ENCODE measurements around the gene DGKG.

The DGKG gene

DNA sequence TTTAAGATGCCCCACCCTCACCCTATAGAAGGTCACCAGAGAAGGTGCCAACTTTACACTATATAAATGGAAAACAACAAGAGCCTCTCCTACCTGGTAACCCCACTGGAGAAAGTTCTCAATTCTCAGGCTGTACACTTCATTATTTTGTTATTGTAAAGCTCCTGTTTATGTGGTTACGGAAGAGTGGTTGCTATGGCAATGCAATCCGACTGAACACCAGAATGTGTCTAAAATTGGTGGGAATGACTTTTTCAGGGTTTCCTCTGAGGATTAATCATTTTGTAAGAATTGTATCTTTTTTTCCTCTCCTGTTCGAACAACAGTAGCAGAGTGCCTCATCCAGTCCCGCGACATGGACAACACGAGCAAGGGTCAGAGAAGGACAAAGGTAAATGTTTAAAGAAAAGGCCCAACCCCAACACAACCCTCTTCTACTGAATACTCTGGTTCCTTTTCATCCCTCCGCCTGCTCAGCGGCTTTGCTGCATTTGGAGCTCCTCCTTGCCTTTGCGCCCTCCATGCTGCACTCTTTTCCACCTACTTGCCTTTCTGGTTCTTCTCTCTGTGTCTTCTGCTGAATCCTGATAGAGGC lies 45.3 kb downstream of the DGKG start:
- DNase-seq = no peak

DNA sequence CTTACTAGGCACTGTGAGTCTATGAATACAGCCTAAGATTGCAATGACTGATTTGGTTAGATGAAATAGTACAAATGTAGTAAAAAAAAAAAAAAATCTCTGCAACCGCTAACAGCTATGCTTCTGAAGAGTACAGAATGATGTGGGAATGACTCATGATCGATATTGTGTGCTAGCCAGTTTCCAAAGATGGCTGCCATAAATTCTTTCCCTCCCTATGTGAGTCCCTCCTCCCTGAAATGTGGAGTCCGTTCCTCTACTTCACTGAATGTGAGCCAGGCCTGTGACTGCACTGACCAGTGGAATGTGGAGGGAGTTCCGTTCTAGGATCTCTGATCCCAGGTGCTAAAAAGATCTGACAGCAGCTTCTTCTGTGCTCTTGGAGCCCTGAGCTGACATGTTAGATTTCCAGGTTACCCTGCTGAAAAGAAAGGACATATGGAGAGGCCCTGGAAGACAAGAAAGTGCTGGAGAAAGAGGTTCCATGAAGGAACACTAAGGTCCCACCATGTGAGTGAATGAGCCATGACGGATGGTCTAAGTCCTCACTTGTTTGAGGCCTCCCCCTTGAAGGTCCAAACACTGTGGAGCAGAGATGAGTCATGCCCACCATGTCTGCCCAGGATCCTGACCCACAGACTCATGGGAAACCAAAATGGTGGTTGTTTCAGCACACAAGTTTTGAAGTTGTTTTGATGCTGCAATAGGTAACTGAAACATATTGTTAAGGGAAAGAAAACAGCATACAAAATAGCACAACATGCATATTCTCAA lies 46.3 kb downstream of the DGKG start:
- no peak for DNase-seq

DNA sequence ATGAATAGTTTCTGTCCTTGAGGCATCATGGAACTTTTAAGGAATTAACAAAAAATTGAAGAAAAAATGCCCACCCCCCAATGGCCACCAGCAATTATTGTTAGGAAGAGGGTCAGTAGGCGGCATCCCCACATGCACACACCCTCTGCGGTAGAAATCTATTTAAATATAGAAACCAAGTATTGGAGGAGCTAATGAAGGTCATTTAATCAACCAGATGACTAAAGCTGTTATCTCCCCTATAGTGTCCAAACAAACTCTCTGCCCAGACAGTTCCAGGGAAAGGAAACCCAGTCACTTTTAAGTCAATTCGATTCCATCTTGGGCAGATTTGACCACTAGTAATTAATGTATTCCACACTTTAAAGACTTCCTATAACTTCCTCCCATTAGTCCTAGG lies 47.1 kb downstream of the DGKG start:
- DNase-seq = no peak

DNA sequence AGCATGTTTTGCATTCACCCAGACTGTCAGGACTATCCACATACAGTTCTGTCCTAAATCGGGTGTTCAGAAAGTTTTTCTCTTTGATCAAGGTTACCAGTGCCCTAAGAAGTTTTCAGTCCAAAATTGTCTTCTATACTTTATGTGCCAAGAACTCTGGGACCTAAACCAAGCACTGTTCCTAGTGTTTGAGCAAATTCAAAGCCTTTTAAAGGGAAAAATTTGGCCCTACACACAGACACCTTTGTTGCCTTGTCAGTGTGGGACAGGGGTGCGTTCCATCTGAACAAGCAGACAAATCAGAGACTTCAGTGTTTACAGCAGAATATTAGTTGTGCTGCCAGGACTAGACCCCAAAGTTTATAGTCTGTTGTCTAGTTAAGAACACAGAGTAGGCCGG lies 50.6 kb downstream of the DGKG start:
- DNase-seq = no peak

DNA sequence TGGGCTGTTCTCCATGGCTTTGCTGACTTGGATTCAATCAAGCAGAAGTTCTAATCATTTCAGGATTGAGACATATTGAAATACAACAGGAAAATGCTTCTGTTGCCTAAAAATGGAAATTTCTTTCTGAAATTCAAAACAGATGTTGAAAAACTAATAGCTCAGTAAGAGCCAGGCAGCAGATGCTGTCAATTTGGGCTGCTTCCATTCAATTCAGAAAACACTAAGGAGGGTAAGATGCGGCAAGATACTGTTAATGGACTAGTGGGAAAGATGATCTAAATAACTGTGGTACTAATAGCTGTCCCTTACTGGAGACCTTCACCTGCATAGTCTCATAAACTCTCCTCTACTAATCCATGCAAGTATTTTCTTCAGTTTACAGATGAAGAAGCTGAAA lies 53.5 kb downstream of the DGKG start:
- DNase-seq = no peak

DNA sequence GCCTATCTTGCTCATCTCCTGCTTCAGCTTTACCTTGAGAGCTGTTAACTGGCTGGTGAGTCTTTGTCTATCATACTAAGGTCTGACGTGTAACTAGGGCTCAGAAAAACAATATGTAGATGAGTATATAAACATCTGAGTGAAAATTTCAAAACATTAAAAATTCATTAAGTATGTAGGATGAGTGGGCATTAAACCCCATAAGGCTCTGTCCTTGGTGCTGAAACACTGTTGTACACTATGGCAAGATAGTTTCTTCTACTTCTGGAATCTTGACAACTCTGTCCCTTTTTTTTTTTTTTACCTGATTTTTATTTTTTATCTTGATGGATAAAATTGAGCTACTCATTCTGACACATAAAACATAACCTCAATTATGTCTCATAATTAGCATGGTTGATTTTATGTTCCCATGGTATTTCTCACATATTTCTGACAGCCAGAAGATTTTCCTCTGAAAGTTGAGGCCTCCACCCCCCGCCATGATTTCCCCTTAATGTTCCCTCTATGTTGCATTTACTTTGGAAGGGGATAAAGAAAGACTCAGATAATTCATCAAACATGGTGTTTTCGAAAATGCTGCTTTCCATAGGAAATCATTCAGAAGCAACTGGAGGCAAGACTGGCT lies 54.3 kb downstream of the DGKG start:
- DNase-seq = peak in 1 of 2 donors; percentile 1

DNA sequence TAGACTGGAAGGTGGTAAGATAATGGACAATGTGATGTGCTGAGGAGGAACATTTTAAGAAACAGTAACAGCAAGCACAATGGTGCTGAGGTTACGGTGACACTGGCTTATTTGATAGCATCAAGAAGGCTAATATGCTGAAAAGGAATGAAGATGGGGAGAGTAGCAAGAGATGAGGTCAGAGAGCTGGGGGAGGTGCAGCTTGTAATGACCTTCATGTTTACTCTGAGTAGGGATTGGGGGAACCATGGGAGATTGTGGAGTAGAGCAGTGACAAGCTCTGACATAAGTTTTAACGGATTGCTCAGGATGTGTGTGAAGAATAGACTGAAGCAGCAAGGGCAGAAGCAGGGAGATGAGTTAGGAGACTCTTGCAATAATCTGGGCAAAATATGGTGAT lies 56.7 kb downstream of the DGKG start:
- DNase-seq = no peak

DNA sequence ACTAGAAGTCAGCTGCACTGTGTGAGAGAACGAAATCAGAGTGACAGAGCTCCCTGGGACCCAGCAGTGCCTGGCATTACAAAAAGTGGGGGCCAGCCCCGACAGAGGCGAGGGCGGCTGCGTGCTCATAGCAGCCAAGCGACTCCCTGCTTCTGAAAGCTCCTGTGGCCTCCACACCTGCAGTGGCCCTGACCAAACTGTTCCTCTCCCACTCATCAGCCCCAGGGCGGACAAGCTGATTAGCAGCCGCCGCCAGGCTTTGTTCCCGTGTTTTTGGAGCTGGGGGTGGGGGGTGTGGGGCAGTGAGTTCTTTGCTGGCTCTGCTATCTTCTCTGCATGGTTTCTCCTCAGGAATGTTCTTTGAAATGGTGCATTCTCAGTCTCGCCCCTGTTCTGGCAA lies 58.1 kb downstream of the DGKG start:
- no peak for DNase-seq

DNA sequence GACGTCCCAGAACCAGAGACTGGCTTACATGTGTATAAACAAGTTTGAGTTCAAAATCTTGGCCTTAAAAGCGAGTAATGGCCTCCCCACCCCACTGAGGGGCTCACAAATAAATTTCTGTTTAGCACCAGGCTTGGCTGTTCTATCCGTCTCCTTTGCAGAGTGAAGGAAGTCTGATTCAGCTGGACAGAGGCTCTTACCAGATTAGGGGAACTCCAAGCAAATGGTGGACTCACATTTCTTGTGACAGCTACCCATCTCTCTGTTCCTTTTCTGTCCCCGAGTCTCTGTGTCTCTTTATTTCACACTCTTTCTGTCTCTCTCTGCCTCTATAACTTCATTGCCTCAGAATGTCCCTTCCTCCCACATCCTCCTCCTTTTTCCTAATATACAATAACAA lies 62.7 kb downstream of the DGKG start:
- no peak for DNase-seq

DNA sequence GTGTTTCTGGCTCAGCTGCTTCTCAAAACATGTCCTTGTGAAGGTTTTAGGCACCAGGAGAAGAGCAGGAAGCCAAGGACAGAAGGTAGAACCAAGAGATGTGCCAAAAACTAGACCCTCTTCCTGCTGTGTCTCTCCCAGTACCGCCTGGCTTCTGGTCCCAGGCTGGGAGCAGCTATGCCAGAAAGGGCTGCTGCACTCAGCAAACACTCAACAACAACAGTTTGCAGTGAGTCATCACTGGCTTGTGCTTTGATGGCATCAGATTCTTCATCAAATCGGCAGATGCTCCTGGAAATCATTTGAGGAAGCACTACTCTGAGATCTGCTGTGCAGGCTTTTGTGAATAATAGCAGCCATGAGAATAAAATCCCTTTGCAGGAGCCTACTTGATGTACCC lies 63.2 kb downstream of the DGKG start:
- DNase-seq = no peak

DNA sequence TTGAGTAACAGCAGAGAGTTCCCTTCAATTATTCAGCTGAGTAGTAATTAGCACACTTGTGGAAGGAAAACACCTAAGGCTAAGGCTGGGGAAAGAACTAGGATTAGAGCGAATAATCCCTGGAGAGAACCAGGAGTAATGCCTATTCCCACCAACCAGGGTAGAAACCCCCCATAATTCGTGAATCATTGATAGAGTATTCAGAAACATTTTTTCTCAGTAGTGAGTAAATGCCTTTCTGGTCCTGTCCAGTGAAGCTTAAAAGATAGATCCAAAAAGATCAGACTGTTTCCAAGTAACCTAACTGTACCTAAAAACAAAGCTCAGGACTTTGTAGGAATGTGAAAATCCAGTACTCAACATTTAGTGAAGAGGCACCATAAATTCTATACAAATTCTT lies 71.2 kb downstream of the DGKG start:
- no peak for DNase-seq

DNA sequence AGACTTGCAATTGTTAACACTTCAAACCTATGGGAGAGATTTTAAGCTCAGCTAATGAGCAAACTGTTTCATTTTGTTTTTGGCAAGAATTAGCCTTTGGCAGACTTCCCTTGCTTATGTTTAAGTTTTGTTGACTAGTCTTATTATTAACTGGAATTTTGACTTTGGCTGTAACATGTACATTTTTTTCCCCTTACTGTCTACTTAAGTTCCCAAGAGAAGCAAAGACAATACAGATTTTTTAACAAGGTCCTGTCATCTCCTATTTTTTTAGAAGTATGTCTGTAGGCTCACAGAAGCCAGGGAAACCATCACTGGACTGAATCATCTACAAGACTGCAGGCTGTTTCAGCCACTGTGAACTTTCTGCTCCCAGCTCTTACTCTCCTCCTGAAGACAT lies 74.3 kb downstream of the DGKG start:
- DNase-seq = no peak

DNA sequence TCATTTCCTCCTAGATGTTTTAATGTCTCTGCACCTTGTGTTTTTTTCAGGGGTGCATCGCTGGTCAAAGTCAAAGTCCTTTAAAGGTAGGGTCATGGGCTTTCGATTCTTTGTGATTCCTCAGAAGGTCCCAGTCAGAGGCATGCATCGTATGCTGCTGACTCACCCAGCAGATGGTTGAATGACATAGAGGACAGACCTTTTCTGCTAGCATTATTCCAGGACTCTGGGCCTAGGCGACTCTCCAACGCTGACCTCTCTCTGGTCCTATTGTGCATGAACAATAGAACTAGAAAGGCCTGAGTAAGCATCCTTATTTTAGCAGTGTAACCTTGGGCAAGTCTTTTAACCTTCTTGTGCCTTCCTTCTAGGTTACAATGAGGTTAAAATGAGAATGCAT lies 75.9 kb downstream of the DGKG start:
- DNase-seq = no peak

DNA sequence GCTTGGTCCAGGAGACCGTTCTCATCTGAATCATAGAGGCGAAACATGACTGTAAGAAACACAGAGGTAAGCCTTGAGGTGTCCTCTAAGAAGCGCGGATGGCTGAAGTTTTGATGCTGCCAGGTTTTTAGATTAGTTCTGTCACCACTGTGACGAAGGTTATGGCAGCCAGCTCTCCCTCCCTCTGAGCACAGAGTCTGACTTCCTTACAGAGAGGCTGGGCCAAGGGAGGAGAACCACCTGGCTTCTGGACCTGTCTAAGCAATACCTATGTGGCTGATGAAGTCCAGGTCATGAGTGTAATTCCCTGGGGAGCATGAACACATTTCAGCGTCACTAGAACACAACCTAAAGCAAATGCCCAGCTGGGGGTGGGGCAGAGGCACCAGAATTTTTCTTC lies 77.4 kb downstream of the DGKG start:
- no peak for DNase-seq

DNA sequence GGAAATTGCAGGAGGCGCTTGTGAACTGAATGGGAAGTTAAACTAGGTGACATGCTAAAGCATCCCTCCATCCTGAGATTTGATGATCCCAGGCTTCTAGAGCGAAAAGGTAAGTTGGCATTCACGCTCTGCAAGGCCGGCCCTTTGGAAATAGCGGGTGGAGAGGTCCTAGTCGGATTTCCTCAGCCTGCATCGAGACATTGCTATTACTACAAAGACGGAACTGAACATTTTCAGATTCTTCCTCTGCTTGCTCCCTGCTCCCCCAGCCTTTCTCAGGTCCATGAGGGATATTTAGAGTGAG lies 77.7 kb downstream of the DGKG start:
- DNase-seq = no peak

DNA sequence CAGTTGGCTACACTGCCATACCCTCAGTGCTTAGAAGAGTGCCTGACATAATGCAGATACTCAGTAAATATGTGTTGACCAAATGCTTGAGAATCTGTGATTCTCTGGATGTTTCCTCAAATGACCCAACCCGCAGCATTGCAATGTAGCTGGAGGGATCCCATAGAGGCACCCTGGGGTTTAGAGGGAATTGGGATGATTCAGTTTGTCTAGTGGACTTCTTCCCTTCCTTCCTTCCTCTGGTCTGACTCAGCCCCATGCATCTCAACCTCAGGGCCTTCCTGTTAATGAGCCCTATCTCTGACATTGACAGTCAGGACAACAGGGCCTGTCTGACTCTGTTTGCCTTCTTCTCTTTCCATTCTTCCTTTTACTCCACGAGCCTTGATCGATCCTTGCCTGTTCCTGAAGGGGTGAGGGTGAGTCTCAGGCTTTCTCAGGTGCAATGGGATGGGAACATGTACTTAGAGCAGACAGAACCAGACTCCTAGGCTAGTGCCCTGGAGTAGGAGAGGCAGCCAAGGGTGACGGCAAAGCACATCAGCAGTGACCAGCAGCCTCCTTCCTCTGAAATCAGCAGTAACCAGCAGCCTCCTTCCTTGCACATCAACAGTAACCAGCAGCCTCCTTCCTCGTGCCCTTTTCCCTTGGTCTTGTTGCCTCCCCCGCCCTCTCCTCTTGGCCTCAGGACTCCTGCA lies 78.2 kb downstream of the DGKG start:
- no peak for DNase-seq

DNA sequence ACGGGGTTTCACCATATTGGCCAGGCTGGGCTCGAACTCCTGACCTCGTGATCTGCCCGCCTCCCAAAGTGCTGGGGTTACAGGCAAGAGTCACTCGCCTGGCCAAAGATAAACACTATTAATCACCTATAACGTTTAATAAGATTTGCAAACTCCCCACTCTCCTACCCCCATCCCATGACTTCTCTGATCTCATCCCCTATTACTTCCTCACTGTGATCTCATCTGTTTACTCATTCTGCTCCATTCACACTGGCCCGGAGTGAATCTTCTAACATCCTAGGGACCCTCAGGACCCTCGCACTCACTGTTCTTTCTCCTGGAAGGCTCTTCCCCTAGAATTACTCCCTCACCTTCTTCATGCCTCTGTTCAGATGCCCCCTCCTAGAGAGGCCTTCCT lies 78.9 kb downstream of the DGKG start:
- DNase-seq = no peak

DNA sequence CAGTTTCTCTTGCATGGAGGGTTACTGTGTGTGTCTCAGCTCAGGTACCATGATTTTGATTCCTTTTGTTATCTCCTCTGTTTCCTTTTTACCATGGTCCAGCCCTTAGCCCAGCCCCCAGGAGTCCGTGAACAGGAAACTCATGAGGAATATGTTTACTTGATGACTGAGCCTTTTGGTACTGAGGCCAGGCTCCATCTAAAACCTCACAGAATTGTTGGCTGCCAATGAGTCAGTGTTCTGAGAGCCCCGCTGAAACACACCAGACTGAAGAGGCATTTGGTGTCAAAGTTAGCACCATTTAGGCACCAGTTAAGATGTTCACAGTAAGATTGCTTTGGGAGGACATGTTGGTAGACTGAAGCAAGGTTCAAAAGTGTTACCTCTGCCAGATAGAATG lies 80.9 kb downstream of the DGKG start:
- no peak for DNase-seq

DNA sequence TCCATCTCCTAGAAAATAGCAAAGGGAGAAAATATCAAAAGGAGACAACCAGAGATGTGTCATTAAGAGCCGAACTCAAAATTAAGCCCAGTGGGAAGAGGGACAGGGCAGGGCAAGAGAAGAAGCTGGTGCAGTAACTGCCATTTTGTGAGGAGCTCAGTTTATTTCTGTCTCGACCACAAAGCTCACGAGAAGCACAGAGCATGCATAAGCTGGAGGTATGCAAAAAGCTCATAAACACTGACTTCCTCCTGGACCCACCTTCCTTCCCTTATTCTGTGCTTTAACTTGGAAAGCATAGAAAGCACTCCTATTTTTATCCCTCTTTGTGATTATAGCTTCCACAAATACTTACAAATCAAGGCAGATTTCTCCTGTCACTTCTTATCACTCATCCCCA lies 81.3 kb downstream of the DGKG start:
- DNase-seq = no peak

DNA sequence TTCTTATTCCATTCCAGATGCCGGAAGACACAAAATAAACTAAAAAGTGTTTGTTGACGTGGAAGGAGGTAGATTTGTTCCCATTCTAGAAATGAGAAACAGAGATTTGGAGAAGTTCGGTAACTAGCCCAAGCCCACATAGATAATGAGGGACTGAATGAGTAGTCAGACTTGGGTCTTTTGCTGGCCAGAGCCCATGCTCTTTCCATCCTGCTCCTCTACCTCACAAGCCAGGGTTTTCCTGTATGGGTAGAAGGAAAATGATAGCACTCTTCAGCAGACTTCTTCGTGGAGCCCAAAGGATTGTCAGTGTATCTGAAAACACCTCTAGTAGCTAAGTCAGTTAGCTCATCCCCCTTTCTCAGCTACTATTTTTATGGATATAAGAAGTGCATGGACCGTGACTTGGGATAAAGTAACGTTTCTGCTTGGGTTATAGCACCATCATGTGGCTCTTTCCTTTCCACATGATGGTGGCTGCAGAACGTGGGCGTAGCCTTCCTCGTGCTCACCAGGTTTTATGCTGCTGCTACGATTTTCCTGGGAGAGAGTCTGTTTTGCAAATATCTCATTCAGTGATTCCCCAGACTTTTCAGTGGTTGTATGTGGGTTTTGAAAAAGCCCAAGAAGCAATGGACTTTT lies 84.6 kb downstream of the DGKG start:
- no peak for DNase-seq

DNA sequence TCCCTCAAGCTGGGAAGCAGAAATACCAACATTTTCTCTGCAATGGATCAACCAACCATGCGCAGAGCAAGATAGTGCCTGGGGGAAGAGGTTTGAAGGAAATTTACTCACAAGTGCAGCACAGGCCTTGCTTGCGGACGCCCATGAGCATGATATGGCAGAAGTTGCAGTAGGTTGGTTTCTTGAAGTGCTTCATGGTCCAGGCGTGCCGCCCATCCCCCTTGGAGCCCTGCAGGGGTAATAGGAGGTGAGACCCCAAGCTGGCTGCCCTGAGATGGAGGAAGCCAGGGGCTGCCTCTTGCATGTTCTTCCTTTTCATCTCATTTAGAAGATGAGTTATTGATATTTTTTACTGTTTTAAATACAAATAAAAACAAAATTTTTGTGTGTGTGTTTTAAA lies 86.6 kb downstream of the DGKG start:
- no peak for DNase-seq

DNA sequence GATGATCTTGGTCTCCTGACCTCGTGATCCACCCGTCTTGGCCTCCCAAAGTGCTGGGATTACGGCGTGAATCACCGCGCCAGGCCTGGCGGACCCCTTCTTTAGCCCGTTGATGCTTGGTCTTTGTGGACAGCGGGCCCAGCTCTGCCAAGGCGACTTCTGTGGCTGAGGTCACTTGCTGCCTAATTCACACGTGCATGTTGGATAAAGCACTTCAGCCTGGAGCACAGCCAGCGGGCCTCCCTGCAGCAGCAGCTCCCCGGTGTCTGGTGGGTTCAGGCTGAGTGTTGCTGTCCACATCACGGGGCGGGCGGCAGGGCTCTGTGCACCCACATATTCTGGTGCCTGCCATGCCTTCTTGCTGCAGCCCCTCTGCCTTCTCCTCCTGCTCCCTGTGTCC lies 88.4 kb downstream of the DGKG start:
- DNase-seq = no peak

DNA sequence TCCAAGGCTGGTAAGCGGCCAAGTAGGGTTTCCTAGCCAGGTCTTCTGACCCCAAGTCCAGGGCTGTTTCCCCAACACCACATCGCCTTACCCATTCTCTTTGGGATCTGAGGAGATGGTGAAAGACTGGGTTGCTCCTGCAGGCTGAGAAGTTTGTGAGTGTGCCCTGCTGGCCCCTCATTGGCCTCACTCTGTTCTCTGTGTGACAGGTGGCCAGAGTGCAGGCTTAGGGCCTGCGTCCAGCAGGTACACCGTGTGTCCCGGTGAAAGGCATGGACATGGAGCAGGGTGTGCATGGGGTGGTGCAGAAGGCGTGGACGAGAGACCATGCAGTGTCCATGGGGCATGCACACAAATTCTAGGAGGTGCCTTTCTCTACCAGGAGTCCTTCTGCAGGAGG lies 91.3 kb downstream of the DGKG start:
- DNase-seq = no peak
